ENCODE data around the gene RSBN1.

GRCh38 chr1:113860891-113861290 lies 48.6 kb upstream of the RSBN1 start:
- TF ChIP-seq POLR2A (IDR thresholded peaks at IDR 0.05; ENCODE audit: low read length): no peak
- TF ChIP-seq GATA1 (IDR thresholded peaks at IDR 0.05; ENCODE audit: low read depth, low read length): no peak
